ENCODE data around the gene THTPA.

THTPA gene

DNA sequence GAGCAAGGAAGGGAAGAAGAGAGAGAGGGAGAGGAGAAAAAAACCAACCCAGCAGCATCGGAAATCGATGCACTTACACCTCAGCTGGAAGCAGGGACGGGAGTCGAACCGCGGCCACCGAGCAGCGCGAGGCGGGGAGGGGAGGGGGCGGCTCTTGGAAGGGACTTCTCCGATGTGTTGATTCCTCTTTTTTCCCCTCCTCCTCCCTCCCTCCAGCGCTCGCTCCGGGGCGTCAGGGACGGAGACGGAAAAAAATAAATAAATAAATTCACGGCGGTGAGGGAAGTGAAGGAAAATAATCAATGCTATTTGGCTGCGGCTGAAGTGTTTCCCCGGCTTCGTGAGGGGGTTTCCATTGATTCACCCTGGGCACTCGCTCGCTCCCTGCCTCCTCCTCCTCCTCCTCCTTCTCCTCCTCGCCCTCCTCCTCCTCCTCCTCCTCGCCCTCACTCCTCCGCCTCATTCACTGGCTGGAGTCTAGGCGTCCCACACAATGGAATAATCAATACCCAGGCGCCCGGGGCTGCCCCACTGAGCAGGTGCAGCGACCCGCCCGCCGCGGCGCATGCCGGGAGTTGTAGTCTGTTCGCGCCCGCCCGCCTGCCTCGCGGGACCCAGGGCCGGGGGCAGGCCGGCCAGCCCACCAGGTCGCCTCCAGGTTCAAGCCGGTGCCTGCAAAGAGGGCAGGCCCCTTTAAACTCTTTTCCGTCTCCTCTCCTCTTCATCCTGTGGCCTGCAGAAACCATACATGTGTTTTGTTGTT lies 4.6 kb upstream of the THTPA start, which contains the start of gene ZFHX2:
TSS of gene ZFHX2 (minus strand) at position 500 of the 763 bp plus-strand sequence. CDS start 16,440 bp downstream, outside the sequence.
- DNase-seq (ENCODE audit: low spot score), result peak; percentile 94

DNA sequence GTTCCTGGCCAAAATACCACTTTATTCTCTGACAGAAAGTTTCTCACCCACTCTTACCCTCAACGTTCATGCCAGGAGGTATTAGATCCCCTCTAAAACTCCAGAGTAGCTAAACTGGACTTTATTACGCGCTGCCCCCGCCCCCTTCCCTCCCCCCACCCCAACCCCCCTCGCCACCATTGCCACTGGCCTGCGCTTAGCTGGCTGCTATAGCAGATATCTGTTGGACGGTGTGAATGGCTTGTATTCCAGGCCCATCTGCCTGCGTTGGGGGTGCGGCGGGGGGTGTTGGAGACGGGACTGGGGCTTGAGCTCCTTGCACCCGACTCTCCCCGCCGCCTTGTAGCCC lies 564 bp upstream of the THTPA start:
- no peak for DNase-seq (ENCODE audit: low spot score)

DNA sequence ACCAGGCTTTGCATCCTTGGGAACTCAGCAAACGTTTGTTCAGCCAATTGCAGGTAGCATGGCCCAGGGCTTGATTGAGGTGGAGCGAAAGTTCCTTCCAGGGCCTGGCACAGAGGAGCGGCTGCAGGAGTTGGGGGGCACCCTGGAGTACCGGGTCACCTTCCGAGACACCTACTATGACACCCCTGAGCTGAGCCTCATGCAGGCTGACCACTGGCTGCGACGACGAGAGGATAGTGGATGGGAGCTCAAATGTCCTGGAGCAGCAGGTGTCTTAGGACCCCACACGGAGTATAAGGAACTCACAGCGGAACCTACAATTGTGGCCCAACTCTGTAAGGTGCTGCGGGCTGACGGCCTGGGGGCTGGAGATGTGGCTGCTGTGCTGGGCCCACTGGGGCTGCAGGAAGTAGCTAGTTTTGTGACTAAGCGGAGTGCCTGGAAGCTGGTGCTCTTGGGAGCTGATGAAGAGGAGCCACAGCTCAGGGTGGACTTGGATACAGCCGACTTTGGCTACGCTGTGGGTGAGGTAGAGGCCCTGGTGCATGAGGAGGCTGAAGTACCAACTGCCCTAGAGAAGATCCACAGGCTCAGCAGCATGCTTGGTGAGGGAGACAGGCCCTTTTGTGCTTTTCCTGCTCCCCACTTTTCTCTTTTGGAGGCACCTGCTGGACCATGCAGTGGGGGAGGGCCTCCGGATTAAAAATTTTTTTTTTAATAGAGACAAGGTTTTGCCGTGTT lies 799 bp downstream of the THTPA start:
- no peak for DNase-seq (ENCODE audit: low spot score)

DNA sequence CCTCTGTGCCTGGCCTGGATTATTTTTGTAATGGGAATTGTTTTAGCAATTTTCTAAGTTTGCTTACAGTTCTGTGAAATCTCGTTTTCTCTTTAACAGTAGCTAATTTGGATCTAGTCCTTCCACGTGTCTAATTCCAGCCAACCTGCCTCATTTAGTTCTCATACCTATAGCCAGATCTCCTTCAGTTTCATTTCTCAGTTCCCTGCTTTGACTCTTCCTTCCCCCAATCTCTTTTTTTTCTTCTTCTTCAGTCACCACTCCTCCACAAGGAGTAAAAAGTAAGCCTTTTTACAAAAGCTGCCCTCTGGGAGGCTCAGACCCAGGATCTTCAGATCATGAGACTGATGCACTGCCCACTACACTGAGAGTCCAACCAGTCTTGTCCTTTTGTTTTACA lies 1.4 kb downstream of the THTPA start:
- no peak for DNase-seq (ENCODE audit: low spot score)

DNA sequence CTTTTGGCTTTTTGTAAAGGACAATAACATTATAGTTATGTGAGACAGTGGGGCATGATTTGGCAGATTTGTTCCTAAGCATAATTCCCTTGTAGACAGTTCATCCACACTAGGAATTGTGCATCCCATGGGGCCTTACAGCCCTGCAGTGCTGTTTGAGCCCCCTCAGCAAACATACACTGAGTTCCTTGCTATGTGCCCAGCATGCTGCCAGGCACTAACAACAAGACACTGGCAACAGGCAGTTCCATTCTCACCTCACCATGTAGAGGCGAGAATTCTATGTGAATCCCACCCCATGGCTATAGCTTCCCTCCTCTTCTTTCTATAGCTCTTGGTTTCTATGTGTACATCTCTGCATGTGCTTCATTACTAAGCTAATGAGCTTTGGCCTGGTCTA lies 1.9 kb downstream of the THTPA start:
- no peak for DNase-seq (ENCODE audit: low spot score)

DNA sequence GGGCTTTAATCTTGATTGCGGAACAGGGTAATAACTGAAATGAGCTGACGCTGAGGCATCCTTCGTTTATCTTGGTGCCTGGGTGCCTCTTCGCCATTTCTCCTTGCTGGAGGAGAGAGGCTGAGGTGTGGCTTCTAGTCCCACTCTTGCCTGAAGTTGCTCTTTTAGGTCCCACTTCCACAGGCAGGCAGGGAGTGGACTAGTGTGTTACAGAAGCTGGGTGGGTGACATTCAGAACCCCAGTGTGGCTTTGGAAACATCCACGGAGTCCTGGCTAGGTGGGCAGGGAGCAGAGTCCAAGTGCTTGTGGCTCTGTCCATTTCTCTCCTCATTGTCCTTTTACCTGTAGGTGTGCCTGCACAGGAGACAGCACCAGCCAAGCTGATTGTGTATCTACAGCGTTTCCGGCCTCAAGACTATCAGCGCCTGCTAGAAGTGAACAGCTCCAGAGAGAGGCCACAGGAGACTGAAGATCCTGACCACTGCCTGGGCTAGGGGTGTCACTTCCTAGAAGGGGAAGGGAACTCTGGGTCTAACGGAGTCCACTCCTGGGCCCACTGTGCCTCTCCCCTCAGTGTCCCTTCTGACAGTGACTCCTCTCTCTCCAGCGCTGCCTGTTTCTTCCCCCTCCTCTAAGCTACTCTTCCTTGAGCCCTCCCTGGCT lies 2.4 kb downstream of the THTPA start:
- no peak for DNase-seq (ENCODE audit: low spot score)

DNA sequence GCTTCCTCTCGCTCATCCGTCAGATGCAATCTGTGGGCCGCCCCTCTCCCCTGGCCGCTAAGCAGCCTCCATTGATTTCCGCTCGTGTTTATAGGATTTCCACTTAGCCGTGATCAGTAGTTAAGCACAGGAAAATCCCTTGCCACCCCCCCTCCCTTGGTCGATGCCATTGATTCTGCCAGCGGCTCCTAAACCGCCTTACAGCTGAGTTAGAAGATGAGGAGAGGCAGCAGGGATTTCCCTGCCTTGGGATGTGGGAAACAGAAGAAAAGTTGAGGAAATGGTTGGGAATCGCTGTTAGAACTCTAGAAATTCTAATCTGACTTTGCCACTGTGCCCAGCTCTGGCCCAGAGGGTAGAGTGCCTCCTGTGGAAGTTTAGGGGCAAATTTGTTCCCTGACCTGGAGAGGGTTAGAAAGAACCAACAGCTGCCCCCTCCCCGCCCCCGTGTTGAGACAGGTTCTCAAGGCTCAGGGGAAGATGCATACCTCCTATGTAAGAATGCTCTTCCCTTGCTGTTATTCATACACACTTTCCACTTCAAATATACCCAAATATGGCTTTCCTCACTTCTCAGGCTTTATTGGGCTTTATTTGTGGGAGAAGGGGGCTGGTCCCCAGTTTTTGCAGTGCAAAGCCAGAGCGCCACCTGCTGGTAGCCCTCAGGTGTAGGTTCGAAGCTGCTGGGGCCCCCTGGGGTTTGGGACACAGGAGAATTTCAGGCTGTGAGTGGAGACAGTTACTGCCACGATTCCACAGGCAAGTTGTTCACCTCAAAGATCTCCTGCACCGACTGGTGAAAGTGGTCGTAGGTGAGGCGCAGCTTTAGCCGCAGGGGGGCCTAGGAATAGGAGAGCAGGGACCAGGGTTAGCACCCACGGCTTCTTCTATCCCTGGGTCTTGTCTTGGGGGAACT lies 3.2 kb downstream of the THTPA start:
- DNase-seq (ENCODE audit: low spot score), result peak; percentile 75

DNA sequence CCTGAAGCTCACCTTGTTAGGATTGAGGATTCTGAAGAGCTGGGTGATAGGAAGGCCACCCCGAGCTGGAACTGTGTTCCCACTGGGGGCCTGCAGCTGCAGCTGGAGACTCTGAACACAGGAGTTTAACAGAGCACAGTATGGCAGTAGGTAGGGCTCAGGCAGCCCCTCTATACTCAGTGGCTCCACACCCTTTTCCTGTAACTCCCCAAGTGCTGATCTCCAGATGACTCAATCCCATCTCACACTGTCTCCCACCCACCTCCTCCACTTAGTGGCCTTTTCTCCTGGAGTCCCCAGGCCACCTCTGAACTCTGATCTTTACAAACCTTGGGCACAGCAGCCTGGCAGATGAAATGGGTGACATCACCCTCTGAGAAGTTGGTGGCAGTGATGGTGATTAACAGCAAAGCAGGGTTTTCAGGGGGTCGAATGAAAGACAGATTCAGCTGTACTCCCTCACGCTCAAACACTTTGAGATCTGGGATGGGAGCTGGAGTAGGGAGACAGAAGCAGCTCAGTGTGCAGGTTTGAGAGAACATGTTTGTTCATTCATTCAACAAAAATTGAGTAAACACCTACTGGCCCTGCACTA lies 4.0 kb downstream of the THTPA start:
- no peak for DNase-seq (ENCODE audit: low spot score)

DNA sequence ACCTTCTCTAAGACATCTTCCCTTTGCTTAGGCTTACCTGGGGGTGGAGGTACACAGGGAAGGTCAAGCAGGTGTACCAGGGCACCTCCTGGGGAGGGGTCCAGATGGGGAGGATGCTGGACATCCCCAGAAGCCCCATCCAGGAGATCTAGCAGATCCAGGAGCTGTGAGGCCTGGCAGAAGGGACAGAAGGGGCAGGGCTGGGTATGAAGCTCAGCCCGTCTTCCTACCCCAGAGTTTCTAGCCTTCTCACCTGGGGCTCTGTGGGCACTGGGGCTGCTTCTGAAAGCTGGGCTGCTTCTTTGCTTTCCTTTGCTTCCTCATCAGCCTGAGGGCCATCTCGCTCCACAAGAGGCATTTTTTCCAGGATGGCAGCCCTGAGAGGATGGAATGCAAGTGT lies 5.2 kb downstream of the THTPA start:
- DNase-seq (ENCODE audit: low spot score), result no peak

DNA sequence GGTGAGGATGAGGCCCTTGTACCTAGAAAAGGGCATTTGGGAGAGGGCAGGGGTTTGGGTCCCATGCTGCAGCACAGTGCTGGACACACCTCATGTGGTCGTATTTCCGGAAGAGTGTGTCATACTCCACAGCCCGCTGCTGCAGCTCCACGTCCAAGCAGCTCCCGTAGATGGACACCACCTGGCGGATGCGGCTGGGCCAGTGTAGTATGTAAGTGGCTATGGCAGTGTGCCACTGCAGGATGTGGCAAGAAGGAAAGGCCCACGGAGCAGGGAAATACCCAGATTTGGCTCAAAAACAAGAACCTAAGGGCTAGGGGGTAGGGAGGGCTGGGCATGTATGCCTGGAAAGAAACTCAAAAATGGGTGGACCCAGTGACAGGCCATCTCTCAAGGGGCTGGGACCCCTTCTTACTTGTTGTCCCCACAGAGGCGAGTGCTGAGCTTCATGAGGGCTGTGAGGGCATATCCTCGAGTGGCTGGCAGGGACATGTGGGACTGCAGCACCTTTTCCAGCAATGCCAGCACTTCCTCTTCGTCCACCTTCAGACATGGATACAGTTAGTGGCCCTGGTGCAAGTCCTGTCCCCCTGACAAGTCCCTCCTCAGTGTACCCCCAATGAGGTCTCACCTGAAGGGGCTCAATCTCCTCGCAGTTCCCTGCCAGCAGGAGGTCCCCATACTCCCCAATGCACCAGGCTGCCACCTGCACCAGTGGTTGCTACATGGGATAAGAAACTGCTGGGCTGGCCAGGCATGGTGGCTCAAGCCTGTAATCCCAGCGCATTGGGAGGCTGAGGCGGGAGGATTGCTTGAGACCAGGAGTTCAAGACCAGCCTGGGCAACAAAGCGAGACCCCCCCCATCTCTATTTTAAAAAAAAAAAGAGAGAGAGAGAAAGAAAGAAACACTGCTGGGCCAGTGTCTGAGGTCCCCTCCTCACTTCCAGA lies 6.1 kb downstream of the THTPA start:
- no peak for DNase-seq (ENCODE audit: low spot score)

DNA sequence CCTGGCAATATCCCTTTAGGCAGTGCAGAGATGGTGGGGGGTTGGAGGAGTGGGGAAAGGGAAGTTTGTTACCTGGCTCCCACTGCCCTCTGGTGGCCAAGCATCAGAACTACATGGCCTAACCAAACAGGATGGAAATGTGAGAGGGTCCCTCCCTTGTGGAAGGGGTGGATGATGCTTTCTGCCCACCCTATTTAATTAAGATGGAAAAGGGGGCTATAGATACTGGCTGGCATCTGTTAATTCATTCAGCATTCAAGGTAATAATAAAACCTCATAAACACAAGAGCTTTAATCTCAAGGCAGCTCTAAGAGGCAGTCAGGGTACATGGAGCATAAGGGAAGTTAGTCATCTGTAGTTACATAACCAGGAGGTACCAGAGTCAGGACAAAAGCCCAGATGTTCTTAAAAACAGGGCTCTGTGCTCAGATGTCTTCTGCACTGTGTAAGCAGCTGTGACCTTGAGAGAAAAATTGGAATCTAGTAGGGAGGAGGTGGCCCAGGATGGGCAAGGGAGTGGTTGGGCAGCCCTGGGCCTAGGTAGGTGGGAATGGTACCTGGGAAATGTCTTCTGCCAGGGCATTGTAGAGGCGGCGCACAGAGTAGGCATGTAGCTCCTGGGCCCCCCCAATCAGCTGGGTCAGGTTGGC lies 6.9 kb downstream of the THTPA start:
- DNase-seq (ENCODE audit: low spot score), result peak; percentile 76

DNA sequence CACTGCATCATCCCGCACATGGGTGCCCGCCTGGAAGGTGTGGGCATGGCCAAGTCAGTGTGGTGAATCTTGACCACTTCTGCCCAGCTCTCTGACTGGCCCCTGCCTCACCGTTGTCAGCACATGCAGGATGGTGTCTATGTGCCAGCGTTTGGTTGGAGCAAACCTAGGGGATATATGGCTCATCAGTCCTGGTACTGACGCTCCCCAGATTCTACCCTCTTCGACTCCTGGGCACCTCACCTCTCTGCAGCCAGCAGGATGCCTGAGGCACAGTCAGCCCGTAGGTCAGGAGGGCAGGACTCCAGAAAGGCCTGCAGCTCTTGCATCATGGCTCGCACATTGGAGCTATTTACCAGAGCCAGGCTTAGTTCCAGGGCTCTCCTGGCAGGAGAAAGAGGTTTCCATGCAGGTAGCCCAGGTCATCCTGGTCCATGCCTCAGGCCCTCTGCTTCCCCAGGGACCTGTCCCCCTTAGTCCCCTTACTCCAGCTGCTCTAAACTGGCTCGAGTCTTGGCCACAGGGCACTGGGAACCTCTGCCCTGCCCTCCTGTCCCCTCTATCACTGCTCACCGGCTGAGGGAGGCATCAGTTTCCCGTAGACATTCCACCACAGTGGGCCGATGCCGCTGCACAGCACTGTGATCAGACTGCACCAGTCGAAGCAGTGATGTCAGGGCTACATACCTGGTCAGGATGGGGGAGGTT lies 7.6 kb downstream of the THTPA start:
- no peak for DNase-seq (ENCODE audit: low spot score)

DNA sequence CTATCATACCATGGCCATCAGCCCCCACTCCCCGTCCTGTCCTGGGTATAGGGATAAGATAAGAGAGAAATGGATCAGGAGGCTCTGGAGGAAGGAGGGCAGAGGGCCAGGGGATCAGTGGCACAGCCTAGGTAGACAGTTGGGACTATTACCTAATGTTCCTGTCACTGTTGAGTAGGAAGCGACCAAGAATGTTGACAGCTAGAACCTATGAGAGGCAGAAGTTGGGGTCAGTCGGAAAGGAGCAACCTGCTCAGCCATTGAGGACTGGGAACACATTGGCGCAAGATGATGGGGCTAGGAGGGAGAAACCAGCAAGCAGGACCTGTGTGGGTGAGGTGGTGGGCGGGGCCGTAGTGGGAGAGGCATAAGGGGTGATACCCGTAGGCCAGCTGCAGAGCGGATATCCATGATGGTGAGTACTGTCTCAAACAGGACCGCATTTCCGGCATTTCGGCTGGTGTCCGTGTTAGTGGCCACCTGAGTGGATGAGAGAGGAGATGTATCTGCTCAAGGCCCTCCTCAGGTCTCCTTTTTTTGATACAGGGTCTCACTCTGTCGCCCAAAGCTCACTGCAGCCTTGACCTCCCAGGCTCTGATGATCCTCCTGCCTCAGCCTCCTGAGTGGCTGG lies 8.2 kb downstream of the THTPA start:
- no peak for DNase-seq (ENCODE audit: low spot score)

DNA sequence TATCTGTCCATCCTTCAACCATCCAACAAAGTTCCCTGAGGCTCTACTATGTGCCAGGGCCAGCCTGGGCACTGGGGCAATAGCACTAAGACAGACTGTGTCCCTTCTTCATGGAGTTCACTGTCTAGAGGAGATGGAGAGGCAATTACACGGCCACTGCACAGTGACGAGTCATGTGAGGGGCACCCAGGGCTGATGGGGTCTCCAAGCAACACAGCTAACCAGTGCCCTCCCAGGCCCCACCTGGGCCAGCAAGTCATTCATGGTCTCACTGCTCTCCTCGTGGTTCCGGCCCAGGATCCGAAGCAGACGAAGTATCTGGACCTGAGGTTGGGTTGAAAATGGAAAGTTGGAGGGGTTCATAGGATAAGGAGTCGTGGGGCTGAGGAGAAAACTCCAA lies 8.8 kb downstream of the THTPA start:
- DNase-seq (ENCODE audit: low spot score), result no peak

DNA sequence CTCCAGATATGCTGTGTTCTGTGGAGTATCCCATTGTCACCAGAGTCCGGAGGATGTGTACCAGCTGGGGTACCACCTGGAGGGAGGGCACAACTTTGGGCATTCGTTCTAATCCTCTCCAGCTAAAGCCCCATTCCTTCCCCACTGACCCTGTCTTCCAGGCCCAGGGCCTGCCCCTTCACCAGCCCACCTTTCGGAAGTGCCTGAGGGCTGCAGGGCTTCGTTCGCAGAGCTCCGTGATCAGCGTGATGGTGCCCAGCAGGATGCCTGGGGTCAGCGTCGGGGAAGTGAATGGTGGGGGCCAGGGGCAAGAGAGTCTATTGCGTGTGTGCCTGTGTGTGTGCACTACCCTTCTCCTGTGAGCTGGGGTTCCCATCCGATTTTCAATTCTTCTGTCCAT lies 9.6 kb downstream of the THTPA start:
- DNase-seq (ENCODE audit: low spot score), result no peak

DNA sequence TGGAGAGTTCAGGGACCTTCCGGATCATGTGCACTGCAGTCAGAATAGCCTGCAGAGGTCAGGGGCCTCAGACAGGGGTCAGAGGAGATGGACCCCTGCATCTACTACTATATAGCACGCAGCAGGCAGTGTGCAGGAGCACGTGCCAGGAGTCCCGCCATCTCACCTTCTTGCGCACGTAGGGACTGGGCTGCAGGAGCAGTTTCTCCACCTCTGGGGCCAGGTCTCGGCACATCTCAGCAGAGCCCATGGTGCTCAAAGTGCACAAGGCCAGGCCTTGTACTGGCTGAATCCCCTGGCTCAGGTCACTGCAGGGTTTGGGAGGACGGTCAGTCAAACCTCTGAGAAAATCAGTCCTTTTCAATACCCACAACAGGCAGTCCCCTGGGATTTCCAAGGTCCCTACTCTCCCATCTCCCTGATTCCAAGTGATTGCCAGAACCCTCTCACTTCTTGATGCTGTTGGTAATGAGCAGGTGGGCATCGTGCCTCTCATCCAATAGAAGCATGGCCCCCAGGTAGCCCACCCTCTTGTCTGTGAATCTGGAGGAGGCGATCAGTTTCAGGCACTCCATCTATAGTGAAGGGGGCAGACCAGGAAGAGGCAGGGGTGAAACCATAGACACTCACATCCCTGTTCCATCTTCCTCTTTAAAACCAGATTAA lies 10.2 kb downstream of the THTPA start:
- DNase-seq (ENCODE audit: low spot score), result no peak

DNA sequence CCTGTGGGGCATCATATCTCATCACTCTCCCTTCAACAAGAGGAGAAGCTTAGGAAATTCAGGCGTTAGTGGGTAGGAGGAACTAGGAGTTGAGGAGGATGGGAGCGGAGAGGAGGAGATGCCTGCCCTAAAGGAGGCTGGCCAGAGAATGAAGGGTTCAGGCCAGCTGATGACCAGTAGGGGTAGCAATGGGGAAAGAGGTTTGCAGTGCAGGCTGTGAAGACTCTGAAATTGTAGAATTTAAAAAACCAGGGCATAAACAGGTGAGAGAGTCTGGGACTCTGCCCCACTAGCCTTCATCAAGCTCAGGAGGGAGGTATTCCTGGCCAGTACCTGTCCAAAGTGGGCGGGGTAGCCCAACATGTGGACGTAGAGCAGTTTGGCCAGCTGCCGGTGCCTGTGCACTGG lies 10.7 kb downstream of the THTPA start:
- DNase-seq (ENCODE audit: low spot score), result no peak

All from D341Med (cell line).